ENCODE data around the gene SAP30BP.
A peak's percentile ranks its signal among the peaks of the same experiment; 100 is the strongest.

SAP30BP gene

GRCh38 chr17:75684249-75684648, 17.1 kb downstream of the SAP30BP start:
- H3K4me3 ChIP-seq (ENCODE audit: low read length) = no peak overlapping the region
- H3K9me3 ChIP-seq (ENCODE audit: control insufficient read depth, insufficient read depth, low read length) = no peaks in the 10 kb centered on the region
- no peaks in the 10 kb centered on the region for H4K20me1 ChIP-seq (ENCODE audit: control insufficient read depth, insufficient read depth, low read depth, low read length)
- peaks cover 93% of the 10 kb centered on the region for H3K79me2 ChIP-seq (ENCODE audit: control insufficient read depth, low read length)
- TF ChIP-seq EZH2phosphoT487 (IDR thresholded peaks at IDR 0.05; ENCODE audit: borderline replicate concordance, low read length) (no peak), CTCF (IDR thresholded peaks at IDR 0.05; ENCODE audit: low read depth, low read length, poor library complexity, severe bottlenecking) (no peak)
- peaks cover 15% of the 10 kb centered on the region for H3F3A ChIP-seq (ENCODE audit: control insufficient read depth, insufficient read depth)
- H3K4me2 ChIP-seq (ENCODE audit: low read length) = 0 out of 2 replicates have a peak overlapping the region, but pooled peaks have one; percentile 53
- no peak overlapping the region for H3K27ac ChIP-seq (ENCODE audit: low read depth, low read length)
- no peaks in the 10 kb centered on the region for H3K9me2 ChIP-seq (replicated peaks; ENCODE audit: control insufficient read depth, low read length)
- no peaks in the 10 kb centered on the region for H3K27me3 ChIP-seq (ENCODE audit: control insufficient read depth, low read length)
- peaks cover 71% of the 10 kb centered on the region for H3K36me3 ChIP-seq (ENCODE audit: control insufficient read depth, low read length)
- H3K4me1 ChIP-seq (ENCODE audit: control insufficient read depth, low read length) = peaks cover 60% of the 10 kb centered on the region

- H3F3A ChIP-seq (ENCODE audit: control insufficient read depth, insufficient read depth) = peaks cover 21% of the 10 kb centered on the region
- peaks cover 93% of the 10 kb centered on the region for H3K79me2 ChIP-seq (ENCODE audit: control insufficient read depth, low read length)
- no peaks in the 10 kb centered on the region for H3K9me3 ChIP-seq (ENCODE audit: control insufficient read depth, insufficient read depth, low read length)
- H3K36me3 ChIP-seq (ENCODE audit: control insufficient read depth, low read length) = peaks cover 67% of the 10 kb centered on the region
- no peak overlapping the region for H3K27ac ChIP-seq (ENCODE audit: low read depth, low read length)
- peaks cover 67% of the 10 kb centered on the region for H3K4me1 ChIP-seq (ENCODE audit: control insufficient read depth, low read length)
- TF ChIP-seq CTCF (IDR thresholded peaks at IDR 0.05; ENCODE audit: low read depth, low read length, poor library complexity, severe bottlenecking) (no peak), EZH2phosphoT487 (IDR thresholded peaks at IDR 0.05; ENCODE audit: borderline replicate concordance, low read length) (no peak)
- H3K4me3 ChIP-seq (ENCODE audit: low read length) = no peak overlapping the region
- H3K27me3 ChIP-seq (ENCODE audit: control insufficient read depth, low read length) = no peaks in the 10 kb centered on the region
- H3K4me2 ChIP-seq (ENCODE audit: low read length) = peak overlapping the region; percentile 53
- no peaks in the 10 kb centered on the region for H3K9me2 ChIP-seq (replicated peaks; ENCODE audit: control insufficient read depth, low read length)
- H4K20me1 ChIP-seq (ENCODE audit: control insufficient read depth, insufficient read depth, low read depth, low read length) = no peaks in the 10 kb centered on the region
These were observed 17.8 kb downstream of the SAP30BP start for GRCh38 chr17:75684924-75685323.

- H3K9me3 ChIP-seq (ENCODE audit: control insufficient read depth, insufficient read depth, low read length) = no peaks in the 10 kb centered on the region
- TF ChIP-seq EZH2phosphoT487 (IDR thresholded peaks at IDR 0.05; ENCODE audit: borderline replicate concordance, low read length) (no peak), CTCF (IDR thresholded peaks at IDR 0.05; ENCODE audit: low read depth, low read length, poor library complexity, severe bottlenecking) (no peak)
- H3K4me3 ChIP-seq (ENCODE audit: low read length) = peak overlapping the region; percentile 27
- no peaks in the 10 kb centered on the region for H3K27me3 ChIP-seq (ENCODE audit: control insufficient read depth, low read length)
- 0 out of 2 replicates have a peak, but pooled peaks cover 5% of the 10 kb centered on the region for H4K20me1 ChIP-seq (ENCODE audit: control insufficient read depth, insufficient read depth, low read depth, low read length)
- peaks cover 72% of the 10 kb centered on the region for H3K4me1 ChIP-seq (ENCODE audit: control insufficient read depth, low read length)
- no peaks in the 10 kb centered on the region for H3K9me2 ChIP-seq (replicated peaks; ENCODE audit: control insufficient read depth, low read length)
- peak overlapping the region; percentile 53 for H3K4me2 ChIP-seq (ENCODE audit: low read length)
- peaks cover 21% of the 10 kb centered on the region for H3F3A ChIP-seq (ENCODE audit: control insufficient read depth, insufficient read depth)
- peaks cover 67% of the 10 kb centered on the region for H3K36me3 ChIP-seq (ENCODE audit: control insufficient read depth, low read length)
- H3K79me2 ChIP-seq (ENCODE audit: control insufficient read depth, low read length) = peaks cover 93% of the 10 kb centered on the region
- H3K27ac ChIP-seq (ENCODE audit: low read depth, low read length) = peak overlapping the region; percentile 90
These were observed 18.4 kb downstream of the SAP30BP start for GRCh38 chr17:75685499-75685898.
